Transverse colon (tissue), 4 donors: ENCODE data around the gene MRPL2. TPM values are rescaled to one million over a fixed set of nuclear protein-coding genes. Genes with fewer than 3 reads are reported as not detected.
A peak's percentile ranks its signal among the peaks of the same experiment; 100 is the strongest.

Experiments used
- DNase-seq: peaks from one replicate; pipeline ENCODE4 v3.0.0-alpha.2; 2019
- H3K27ac ChIP-seq, 4 donors: fragments of 200-600 bp; sonication (generic); 2 replicates each; pipeline ENCODE4 v1.5.1; 2016 to 2018; ENCODE audit warnings: inconsistent platforms in 4 of 4
- H3K27me3 ChIP-seq: fragments of 200-600 bp; sonication (generic); 2 replicates; pipeline ENCODE4 v1.5.1; 2017; ENCODE audit warnings: inconsistent platforms
- H3K36me3 ChIP-seq, 4 donors: fragments of 200-600 bp; sonication (generic); 2 replicates each; pipeline ENCODE4 v1.5.1; 2017 to 2019; ENCODE audit warnings: inconsistent platforms in 4 of 4
- H3K4me1 ChIP-seq, 4 donors: fragments of 200-600 bp; sonication (generic); 2 replicates each; pipeline ENCODE4 v1.5.1; 2017 to 2020; ENCODE audit warnings: inconsistent platforms in 4 of 4
- H3K4me3 ChIP-seq, 4 donors: fragments of 200-600 bp; sonication (generic); 1 replicate in 1 of 4; 2 replicates in 3 of 4; pipeline versions ENCODE4 v1.5.1 to v1.6.1; 2017 to 2019; ENCODE audit warnings: inconsistent platforms in 4 of 4
- H3K9me3 ChIP-seq, 2 donors: fragments of 200-600 bp; sonication (generic); 2 replicates each; pipeline ENCODE4 v1.5.1; 2017 to 2019; ENCODE audit warnings: inconsistent platforms in 2 of 2
- CTCF ChIP-seq, 5 experiments: fragments of 200-600 bp in 3 of 5; fragments of 450-650 bp in 2 of 5; sonication (generic) in 3 of 5; IDR thresholded peaks; 1 replicate in 2 of 5; 2 replicates in 3 of 5; pipeline ENCODE4 v1.5.1; 2016 to 2017; ENCODE audit warnings: antibody characterized with exemption in 5 of 5, inconsistent platforms in 3 of 5, mild to moderate bottlenecking in 2 of 5, moderate library complexity in 1 of 5
- EP300 ChIP-seq: sonication (generic); formaldehyde crosslinking; IDR thresholded peaks from one replicate; pipeline ENCODE4 v1.6.1; 2017; ENCODE audit warnings: antibody characterized with exemption, low read depth
- POLR2A ChIP-seq: fragments of 450-650 bp; IDR thresholded peaks from one replicate; pipeline ENCODE4 v1.6.1; 2016; ENCODE audit warnings: antibody characterized with exemption, mild to moderate bottlenecking, moderate library complexity
- POLR2AphosphoS5 ChIP-seq, 3 donors: sonication (generic); formaldehyde crosslinking; IDR thresholded peaks; one replicate each; pipeline ENCODE4 v1.6.1; 2016; ENCODE audit warnings: antibody characterized with exemption in 3 of 3
- WGBS, 2 donors: methylation state at CpG; one replicate each; pipeline ENCODE4 v1.1.5; 2018; ENCODE audit warnings: low coverage in 1 of 2; 5-methylcytosine and 5-hydroxymethylcytosine counted together
- in situ Hi-C, 4 donors: fragments of 200-750 bp; cut with MboI; loops; one replicate each; pipeline versions ENCODE4 v1.15.0 to v1.15.1; 2017; ENCODE audit warnings: low sequenced_read_pairs in 3 of 4, low pct_ligation_motif_present in 1 of 4, low pct_unique_long_range_greater_than_20kb in 1 of 4
- intact Hi-C: fragments of 100-400 bp; cut with DNase I; formaldehyde crosslinking; loops from one replicate; pipeline ENCODE4 v1.15.1; 2023; ENCODE audit warnings: low total_unique reads
- total RNA-seq, 4 donors: library from RNA; depleted of rRNA; stranded (reverse); fragments of >200 nt; gene quantifications; one replicate each; pipeline ENCODE4 v1.1.0, GENCODE V29; 2016

Gene MRPL2
- total RNA-seq, 4 donors from 2014 or later: 5.8 to 54.2 (median 34.3) TPM

DNA sequence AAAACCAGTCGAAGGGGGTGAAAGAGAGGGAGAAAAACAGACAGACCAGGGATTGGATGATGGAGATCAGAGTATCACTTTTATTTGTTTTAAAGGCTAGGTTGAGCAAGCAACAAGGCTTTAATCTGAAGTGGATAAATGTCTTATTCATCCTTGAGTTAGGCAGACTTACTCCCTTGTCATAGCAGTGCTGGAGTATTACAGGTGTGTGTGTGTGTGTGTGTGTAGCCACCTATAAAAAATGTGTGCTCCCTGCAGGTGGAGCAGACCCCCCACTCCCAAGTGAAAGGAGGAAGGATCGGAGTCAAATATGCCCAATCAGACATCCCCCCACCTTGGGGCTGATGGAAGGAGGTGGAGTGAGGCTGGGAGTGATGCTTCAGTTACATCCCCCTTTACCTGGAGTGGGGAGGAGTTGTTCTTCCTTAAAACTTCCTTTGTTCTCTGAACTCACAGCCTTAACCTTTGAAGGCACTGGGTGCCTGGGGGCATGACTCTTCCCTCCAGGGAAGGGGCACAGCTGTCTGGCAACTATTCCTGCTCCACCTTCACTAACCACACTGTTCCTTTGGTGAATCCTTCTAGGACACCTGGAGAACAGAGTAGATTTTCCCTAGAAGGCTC lies 44.1 kb upstream of the MRPL2 start:
- intact Hi-C loops (no loop called here), in situ Hi-C loops (no loop called here)
- no peaks in the 10 kb centered on the region for H3K27me3 ChIP-seq
- no peaks in the 10 kb centered on the region for H3K9me3 ChIP-seq
- H3K27ac ChIP-seq: no peak overlapping the region
- TF ChIP-seq EP300 (no peak), POLR2AphosphoS5 (IDR thresholded peaks at IDR 0.05) (no peak), POLR2A (no peak), CTCF (IDR thresholded peaks at IDR 0.05) (no peak)
- H3K4me1 ChIP-seq: no peaks in the 10 kb centered on the region
- no peak overlapping the region for H3K4me3 ChIP-seq
- no peak for DNase-seq
- 81 to 90% methylated on average over 1 to 2 of the region's 2 CpGs for WGBS, 2 donors
- no peaks in the 10 kb centered on the region for H3K36me3 ChIP-seq

DNA sequence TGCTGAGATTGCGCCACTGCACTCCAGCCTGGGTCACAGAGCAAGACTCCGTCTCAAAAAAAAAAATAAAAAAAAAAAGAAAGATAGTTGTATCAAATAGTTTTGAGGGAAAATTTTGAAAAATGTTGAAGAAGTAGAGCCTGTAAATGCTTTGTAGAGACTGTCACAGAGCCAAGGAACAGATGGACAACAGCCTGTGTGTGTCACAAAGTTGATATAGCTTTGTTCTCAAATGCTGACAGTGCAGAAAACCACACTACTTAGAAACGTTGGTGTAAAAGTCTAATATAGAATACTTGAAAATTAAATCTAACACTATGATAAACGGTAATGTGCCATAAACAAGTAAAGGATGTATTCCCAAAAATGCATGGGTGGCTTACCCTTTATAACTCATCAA lies 42.3 kb upstream of the MRPL2 start:
- Histone ChIP-seq H3K36me3 (no peaks in the 10 kb centered on the region), H3K4me3 (no peak overlapping the region), H3K27me3 (no peaks in the 10 kb centered on the region), H3K4me1 (peaks cover 0 to 6% (median 2%) of the 10 kb centered on the region in 4 donors), H3K9me3 (no peaks in the 10 kb centered on the region), H3K27ac (no peak overlapping the region)
- in situ Hi-C loops: no loop called here
- TF ChIP-seq POLR2A: no peak
- WGBS, 2 donors: 56 to 59% methylated on average over 2 to 4 of the region's 4 CpGs
- DNase-seq: no peak
- intact Hi-C loops: no loop called here

DNA sequence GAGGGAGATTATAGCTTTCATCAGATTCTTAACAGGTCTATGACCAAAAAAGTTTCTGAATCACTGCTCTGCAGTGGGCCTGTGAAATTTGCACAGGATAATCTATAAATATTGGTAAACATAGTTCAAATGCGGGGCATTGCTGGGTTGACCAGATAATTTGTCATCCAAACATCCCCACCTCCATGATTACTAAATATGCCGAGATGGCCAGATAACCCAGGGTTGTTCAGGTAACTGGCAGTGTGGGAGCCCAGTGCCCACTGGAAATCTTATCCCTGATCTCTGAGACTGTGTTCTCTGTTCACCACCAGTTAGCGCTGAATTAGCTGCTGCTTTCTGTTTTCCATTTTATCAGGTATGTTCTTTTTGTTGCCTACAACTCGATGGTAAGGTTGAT lies 38.3 kb upstream of the MRPL2 start:
- H3K4me1 ChIP-seq: peaks cover 0 to 13% (median 5%) of the 10 kb centered on the region in 4 donors
- TF ChIP-seq POLR2AphosphoS5 (IDR thresholded peaks at IDR 0.05) (no peak), EP300 (no peak), POLR2A (no peak), CTCF (IDR thresholded peaks at IDR 0.05) (no peak)
- no peaks in the 10 kb centered on the region for H3K27me3 ChIP-seq
- DNase-seq: no peak
- no peaks in the 10 kb centered on the region for H3K36me3 ChIP-seq
- intact Hi-C loops: no loop called here
- H3K27ac ChIP-seq: no peak overlapping the region
- H3K9me3 ChIP-seq: no peaks in the 10 kb centered on the region
- WGBS, 2 donors: 85 to 87% methylated on average over 2 to 4 of the region's 4 CpGs
- no peak overlapping the region for H3K4me3 ChIP-seq
- in situ Hi-C loops: no loop called here

DNA sequence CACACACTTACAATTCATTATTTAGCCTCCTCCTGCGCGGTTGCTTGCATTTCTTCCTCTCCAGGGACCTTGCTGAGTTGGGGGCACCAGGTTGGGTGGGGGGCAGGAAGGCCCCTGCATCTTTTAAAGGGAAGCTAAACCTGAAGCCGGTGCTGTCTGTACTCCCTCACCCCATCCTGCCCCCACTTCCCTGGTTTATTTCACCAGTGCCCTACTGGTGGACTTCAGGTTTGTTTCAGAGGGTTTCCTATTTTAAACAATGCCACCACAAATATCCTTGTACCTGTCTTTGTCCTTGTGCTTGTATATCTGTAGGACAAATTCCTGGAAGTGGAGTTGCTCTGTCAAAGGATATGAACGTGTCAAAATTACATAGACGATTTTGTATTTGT lies 37.9 kb upstream of the MRPL2 start:
- H3K4me1 ChIP-seq: peaks cover 0 to 13% (median 5%) of the 10 kb centered on the region in 4 donors
- 35% methylated on average over 5 of the region's 5 CpGs; no CpG with 5 or more reads in 1 of the 2 donors for WGBS, 2 donors
- no peaks in the 10 kb centered on the region for H3K27me3 ChIP-seq
- no peaks in the 10 kb centered on the region for H3K36me3 ChIP-seq
- H3K27ac ChIP-seq: peak overlapping the region in 1 of 4 donors; percentile 33
- intact Hi-C loops: no loop called here
- no peak for DNase-seq
- no peak for TF ChIP-seq CTCF (IDR thresholded peaks at IDR 0.05)
- no peak for TF ChIP-seq EP300
- no peak overlapping the region for H3K4me3 ChIP-seq
- H3K9me3 ChIP-seq: no peaks in the 10 kb centered on the region
- in situ Hi-C loops: no loop called here
